C4-2B (cell line): ENCODE data around the gene CAMK1.
A peak's percentile ranks its signal among the peaks of the same experiment; 100 is the strongest.

Experiments
- H3K27ac ChIP-seq: fragments of 450-650 bp; 2 replicates; pipeline ENCODE4 v1.5.1; 2017
- CTCF ChIP-seq: fragments of 450-650 bp; conservative IDR thresholded peaks from 2 replicates; pipeline ENCODE4 v1.5.1; 2017; ENCODE audit warnings: mild to moderate bottlenecking
- ZFX ChIP-seq: fragments of 450-650 bp; IDR thresholded peaks from 2 replicates; pipeline ENCODE4 v1.6.1; 2017

CAMK1 gene

GRCh38 chr3:9762871-9763270 lies 6.9 kb downstream of the CAMK1 start:
- TF ChIP-seq CTCF (no peak), ZFX (no peak)
- H3K27ac ChIP-seq: no peak overlapping the region

GRCh38 chr3:9761919-9762318 lies 7.8 kb downstream of the CAMK1 start:
- no peak for TF ChIP-seq ZFX
- no peak overlapping the region for H3K27ac ChIP-seq

GRCh38 chr3:9760779-9761505 lies 8.8 kb downstream of the CAMK1 start:
- H3K27ac ChIP-seq: no peak overlapping the region
- TF ChIP-seq ZFX (no peak), CTCF (no peak)

- H3K27ac ChIP-seq: no peak overlapping the region
- TF ChIP-seq ZFX: no peak
- TF ChIP-seq CTCF: no peak
Observed at GRCh38 chr3:9757427-9757826, 12.3 kb downstream of the CAMK1 start.

GRCh38 chr3:9754678-9755077 lies 15.1 kb downstream of the CAMK1 start:
- TF ChIP-seq ZFX (no peak), CTCF (no peak)
- no peak overlapping the region for H3K27ac ChIP-seq

GRCh38 chr3:9750556-9751411 lies 19.0 kb downstream of the CAMK1 start:
- no peak for TF ChIP-seq CTCF
- TF ChIP-seq ZFX: no peak

GRCh38 chr3:9749645-9750555 lies 19.8 kb downstream of the CAMK1 start, which contains the start of gene OGG1:
OGG1 (plus strand) TSS chr3:9749952; CDS start chr3:9750287, 335 bp downstream.
- TF ChIP-seq ZFX: no peak
- TF ChIP-seq CTCF: no peak
- H3K27ac ChIP-seq: peak within 1 kb of the TSS; percentile 81

More at GRCh38 chr3:9750556-9751411, 19.0 kb downstream of the CAMK1 start:
- H3K27ac ChIP-seq: peak overlapping the region; percentile 81
